Epithelial cell of proximal tubule (primary cell): ENCODE measurements around the gene CELSR1. TPM values are rescaled to one million over a fixed set of nuclear protein-coding genes. Genes with fewer than 3 reads are reported as not detected.

Source experiments
- DNase-seq: peaks from one replicate; pipeline ENCODE4 v3.0.0-alpha.2; 2011; ENCODE audit warnings: low read depth
- H3K4me3 ChIP-seq: 2 replicates; pipeline ENCODE4 v1.5.1; 2011; ENCODE audit warnings: low read depth, mild to moderate bottlenecking, low read length
- CTCF ChIP-seq: conservative IDR thresholded peaks from 2 replicates; pipeline ENCODE4 v1.5.1; 2012; ENCODE audit warnings: low read depth, mild to moderate bottlenecking, low read length
- total RNA-seq: library from RNA; depleted of rRNA; stranded (reverse); fragments of >200 nt; gene quantifications from 2 replicates; pipeline ENCODE4 v1.2.3, GENCODE V29; 2015

CELSR1 gene
- 33.7 and 85.0 TPM in 2 replicates for total RNA-seq

- DNase-seq = no peak
These were observed at the start of gene CELSR1 for GRCh38 chr22:46537225-46537945. Gene CELSR1, minus strand, starts transcription at chr22:46537620. Its CDS starts 450 bp downstream, at chr22:46537170.

GRCh38 chr22:46587061-46587460, 49.6 kb upstream of the CELSR1 start:
- H3K4me3 ChIP-seq = no peak overlapping the region
- TF ChIP-seq CTCF = no peak
- no peak for DNase-seq

More at GRCh38 chr22:46537225-46537945, at the start of gene CELSR1:
- peak within 1 kb of the TSS; percentile 73 for H3K4me3 ChIP-seq
- TF ChIP-seq CTCF = no peak

GRCh38 chr22:46586531-46587011, 49.2 kb upstream of the CELSR1 start:
- H3K4me3 ChIP-seq = no peak overlapping the region
- DNase-seq = no peak
- TF ChIP-seq CTCF = no peak

- DNase-seq = no peak
- no peak overlapping the region for H3K4me3 ChIP-seq
- no peak for TF ChIP-seq CTCF
These were observed 48.7 kb upstream of the CELSR1 start for GRCh38 chr22:46586123-46586519.

- DNase-seq = no peak
- no peak for TF ChIP-seq CTCF
- H3K4me3 ChIP-seq = no peak overlapping the region
These were observed 48.1 kb upstream of the CELSR1 start for GRCh38 chr22:46585340-46586122.

GRCh38 chr22:46584081-46584921, 46.9 kb upstream of the CELSR1 start:
- no peak for DNase-seq
- no peak overlapping the region for H3K4me3 ChIP-seq

More at GRCh38 chr22:46584081-46584921, 46.9 kb upstream of the CELSR1 start:
- no peak for TF ChIP-seq CTCF
